22Rv1 (cell line): Measurements from ENCODE around the gene ISOC1.

ENCODE experiments used
- ZFX ChIP-seq: fragments of 450-650 bp; IDR thresholded peaks from 2 replicates; pipeline ENCODE4 v1.6.1; 2017; ENCODE audit warnings: antibody characterized with exemption, borderline replicate concordance
- TF ChIP-seq, protein P1 (sequence below): fragments of 450-650 bp; IDR thresholded peaks from 2 replicates; pipeline ENCODE4 v1.5.1; 2017; ENCODE audit warnings: mild to moderate bottlenecking

DNA sequence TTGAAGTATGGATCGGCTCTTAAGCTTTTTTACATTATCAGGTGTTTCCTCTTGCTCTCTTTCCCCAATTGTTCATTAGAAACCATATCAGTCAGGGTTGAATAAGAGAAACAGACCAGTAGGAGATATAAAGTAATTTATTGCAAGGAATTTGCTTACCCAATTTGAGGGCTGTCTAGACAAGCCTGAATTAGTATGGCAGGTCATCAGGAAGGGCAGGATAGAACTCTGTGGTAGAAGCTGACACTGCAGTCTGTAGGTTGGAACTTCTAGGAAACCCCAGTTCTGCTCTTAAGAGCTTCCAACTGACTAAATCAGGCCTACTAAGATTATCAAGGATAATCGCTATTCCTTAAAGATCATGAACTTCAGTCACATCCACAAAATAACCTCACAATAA, 24.3 kb downstream of the ISOC1 start:
- TF ChIP-seq, protein P1, sequence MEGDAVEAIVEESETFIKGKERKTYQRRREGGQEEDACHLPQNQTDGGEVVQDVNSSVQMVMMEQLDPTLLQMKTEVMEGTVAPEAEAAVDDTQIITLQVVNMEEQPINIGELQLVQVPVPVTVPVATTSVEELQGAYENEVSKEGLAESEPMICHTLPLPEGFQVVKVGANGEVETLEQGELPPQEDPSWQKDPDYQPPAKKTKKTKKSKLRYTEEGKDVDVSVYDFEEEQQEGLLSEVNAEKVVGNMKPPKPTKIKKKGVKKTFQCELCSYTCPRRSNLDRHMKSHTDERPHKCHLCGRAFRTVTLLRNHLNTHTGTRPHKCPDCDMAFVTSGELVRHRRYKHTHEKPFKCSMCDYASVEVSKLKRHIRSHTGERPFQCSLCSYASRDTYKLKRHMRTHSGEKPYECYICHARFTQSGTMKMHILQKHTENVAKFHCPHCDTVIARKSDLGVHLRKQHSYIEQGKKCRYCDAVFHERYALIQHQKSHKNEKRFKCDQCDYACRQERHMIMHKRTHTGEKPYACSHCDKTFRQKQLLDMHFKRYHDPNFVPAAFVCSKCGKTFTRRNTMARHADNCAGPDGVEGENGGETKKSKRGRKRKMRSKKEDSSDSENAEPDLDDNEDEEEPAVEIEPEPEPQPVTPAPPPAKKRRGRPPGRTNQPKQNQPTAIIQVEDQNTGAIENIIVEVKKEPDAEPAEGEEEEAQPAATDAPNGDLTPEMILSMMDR, result no peak
- TF ChIP-seq ZFX, result no peak
